Osteocyte (in vitro differentiated cells): ENCODE measurements around the gene PPIP5K1. TPM values are rescaled to one million over a fixed set of nuclear protein-coding genes. Genes with fewer than 3 reads are reported as not detected.
"Not testable (repeated sequence)": the region's sequence is repeated elsewhere in the genome, so short reads cannot be mapped to it uniquely, and the experiment has no call there.

Experiments used
- DNase-seq: peaks from one replicate; pipeline ENCODE4 v3.0.0; 2021; ENCODE audit warnings: mixed read lengths; ENCODE audit not compliant: unreplicated experiment; ENCODE audit errors: extremely low spot score
- H3K27ac Mint-ChIP-seq: one replicate; pipeline ENCODE4 v1.8.0; 2021; ENCODE audit warnings: mild to moderate bottlenecking, mixed read lengths; ENCODE audit not compliant: unreplicated experiment
- H3K27me3 Mint-ChIP-seq: one replicate; pipeline ENCODE4 v1.8.0; 2021; ENCODE audit warnings: mixed read lengths; ENCODE audit not compliant: unreplicated experiment
- H3K36me3 Mint-ChIP-seq: one replicate; pipeline ENCODE4 v1.8.0; 2021; ENCODE audit warnings: mixed read lengths; ENCODE audit not compliant: unreplicated experiment
- H3K4me1 Mint-ChIP-seq: one replicate; pipeline ENCODE4 v1.8.0; 2021; ENCODE audit warnings: mixed read lengths; ENCODE audit not compliant: unreplicated experiment
- H3K4me3 Mint-ChIP-seq: one replicate; pipeline ENCODE4 v1.8.0; 2021; ENCODE audit warnings: mild to moderate bottlenecking, moderate library complexity, mixed read lengths; ENCODE audit not compliant: unreplicated experiment
- H3K9me3 Mint-ChIP-seq: one replicate; pipeline ENCODE4 v1.8.0; 2021; ENCODE audit warnings: mixed read lengths; ENCODE audit not compliant: unreplicated experiment
- total RNA-seq: library from RNA; stranded (reverse); gene quantifications from 2 replicates; pipeline ENCODE4 v1.2.1, GENCODE V29; 2021
- TF ChIP-seq, protein P1 (sequence below): fragments of 200-600 bp; sonication (generic); IDR thresholded peaks from 2 replicates; pipeline ENCODE4 v1.5.0; 2021; ENCODE audit warnings: antibody characterized with exemption, mild to moderate bottlenecking, moderate library complexity

Gene PPIP5K1
- total RNA-seq, 1 donor from 2014 or later: 34.5 TPM

DNA sequence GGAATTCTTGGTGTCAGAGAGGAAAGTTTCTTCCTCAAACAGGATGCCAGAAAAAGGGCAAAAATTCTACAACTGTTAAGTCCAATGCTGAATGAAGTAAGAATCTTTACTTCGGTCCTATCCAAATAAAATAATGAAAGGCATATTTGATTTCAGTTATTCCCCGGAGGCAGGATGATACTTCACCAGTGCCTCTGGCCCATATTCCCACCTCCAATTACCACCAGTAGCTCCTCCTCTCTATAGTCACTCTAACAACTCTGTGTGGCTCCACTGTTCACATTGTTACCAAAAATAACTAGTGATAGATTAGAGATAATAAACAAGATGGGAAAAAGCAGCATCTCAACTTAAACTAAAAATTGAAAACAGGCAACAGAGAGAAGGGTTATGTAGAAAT, 51.9 kb downstream of the PPIP5K1 start:
- TF ChIP-seq, protein P1, sequence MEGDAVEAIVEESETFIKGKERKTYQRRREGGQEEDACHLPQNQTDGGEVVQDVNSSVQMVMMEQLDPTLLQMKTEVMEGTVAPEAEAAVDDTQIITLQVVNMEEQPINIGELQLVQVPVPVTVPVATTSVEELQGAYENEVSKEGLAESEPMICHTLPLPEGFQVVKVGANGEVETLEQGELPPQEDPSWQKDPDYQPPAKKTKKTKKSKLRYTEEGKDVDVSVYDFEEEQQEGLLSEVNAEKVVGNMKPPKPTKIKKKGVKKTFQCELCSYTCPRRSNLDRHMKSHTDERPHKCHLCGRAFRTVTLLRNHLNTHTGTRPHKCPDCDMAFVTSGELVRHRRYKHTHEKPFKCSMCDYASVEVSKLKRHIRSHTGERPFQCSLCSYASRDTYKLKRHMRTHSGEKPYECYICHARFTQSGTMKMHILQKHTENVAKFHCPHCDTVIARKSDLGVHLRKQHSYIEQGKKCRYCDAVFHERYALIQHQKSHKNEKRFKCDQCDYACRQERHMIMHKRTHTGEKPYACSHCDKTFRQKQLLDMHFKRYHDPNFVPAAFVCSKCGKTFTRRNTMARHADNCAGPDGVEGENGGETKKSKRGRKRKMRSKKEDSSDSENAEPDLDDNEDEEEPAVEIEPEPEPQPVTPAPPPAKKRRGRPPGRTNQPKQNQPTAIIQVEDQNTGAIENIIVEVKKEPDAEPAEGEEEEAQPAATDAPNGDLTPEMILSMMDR: no peak
- H3K9me3 Mint-ChIP-seq: no peaks in the 10 kb centered on the region
- H3K36me3 Mint-ChIP-seq: peaks cover 4% of the 10 kb centered on the region
- no peak for DNase-seq
- H3K27ac Mint-ChIP-seq: no peak overlapping the region
- no peaks in the 10 kb centered on the region for H3K27me3 Mint-ChIP-seq
- H3K4me3 Mint-ChIP-seq: no peak overlapping the region
- H3K4me1 Mint-ChIP-seq: peaks cover 2% of the 10 kb centered on the region

DNA sequence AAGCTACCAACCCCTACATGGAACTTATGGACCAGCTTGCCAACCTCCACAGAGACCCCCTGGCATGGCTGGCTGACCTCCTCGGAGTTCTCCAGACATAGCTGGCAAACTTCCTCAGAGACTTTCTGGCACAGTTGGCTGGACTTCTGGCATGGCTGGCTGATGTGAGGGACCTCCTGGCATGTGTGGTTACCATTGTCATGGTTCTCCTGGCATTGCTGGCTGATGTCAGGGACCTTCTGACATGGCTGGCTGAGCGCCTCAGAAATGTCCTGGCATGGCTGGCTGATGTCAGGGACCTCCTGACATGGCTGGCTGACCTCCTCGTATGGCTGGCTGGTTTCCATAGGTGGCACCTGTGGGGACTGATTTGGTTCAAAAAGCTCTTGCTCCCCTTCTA, 55.1 kb downstream of the PPIP5K1 start:
- no peaks in the 10 kb centered on the region for H3K27me3 Mint-ChIP-seq
- H3K9me3 Mint-ChIP-seq: no peaks in the 10 kb centered on the region
- no peak overlapping the region for H3K27ac Mint-ChIP-seq
- no peak overlapping the region for H3K4me3 Mint-ChIP-seq
- DNase-seq: no peak
- H3K36me3 Mint-ChIP-seq: peaks cover 4% of the 10 kb centered on the region
- TF ChIP-seq, protein P1: no peak
- H3K4me1 Mint-ChIP-seq: peaks cover 12% of the 10 kb centered on the region

DNA sequence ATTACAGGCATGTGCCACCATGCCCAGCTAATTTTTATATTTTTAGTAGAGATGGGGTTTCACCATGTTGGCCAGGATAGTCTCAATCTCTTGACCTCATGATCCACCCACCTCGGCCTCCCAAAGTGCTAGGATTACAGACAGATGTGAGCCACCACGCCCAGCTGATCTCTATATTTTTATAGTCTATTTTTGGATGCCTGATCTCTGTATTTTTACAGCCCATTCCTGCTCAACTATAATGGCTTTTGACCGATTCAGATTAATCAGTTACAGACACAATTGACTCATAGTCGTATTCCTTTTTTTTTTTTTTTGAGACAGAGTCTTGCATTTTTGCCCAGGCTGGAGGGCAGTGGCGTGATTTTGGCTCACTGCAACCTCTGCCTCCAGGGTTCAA, 57.2 kb downstream of the PPIP5K1 start:
- not testable (repeated sequence) for H3K27me3 Mint-ChIP-seq, H3K36me3 Mint-ChIP-seq, H3K4me3 Mint-ChIP-seq, H3K27ac Mint-ChIP-seq, H3K9me3 Mint-ChIP-seq, DNase-seq
- H3K4me1 Mint-ChIP-seq: peaks cover 12% of the 10 kb centered on the region

GRCh38 chr15:43531018-43531670, 58.9 kb downstream of the PPIP5K1 start:
- peaks cover 6% of the 10 kb centered on the region for H3K36me3 Mint-ChIP-seq
- TF ChIP-seq, protein P1: no peak
- peaks cover 12% of the 10 kb centered on the region for H3K4me1 Mint-ChIP-seq
- no peaks in the 10 kb centered on the region for H3K27me3 Mint-ChIP-seq
- no peaks in the 10 kb centered on the region for H3K9me3 Mint-ChIP-seq
- peak overlapping the region; percentile 38 for H3K27ac Mint-ChIP-seq
- DNase-seq: no peak
- H3K4me3 Mint-ChIP-seq: no peak overlapping the region

DNA sequence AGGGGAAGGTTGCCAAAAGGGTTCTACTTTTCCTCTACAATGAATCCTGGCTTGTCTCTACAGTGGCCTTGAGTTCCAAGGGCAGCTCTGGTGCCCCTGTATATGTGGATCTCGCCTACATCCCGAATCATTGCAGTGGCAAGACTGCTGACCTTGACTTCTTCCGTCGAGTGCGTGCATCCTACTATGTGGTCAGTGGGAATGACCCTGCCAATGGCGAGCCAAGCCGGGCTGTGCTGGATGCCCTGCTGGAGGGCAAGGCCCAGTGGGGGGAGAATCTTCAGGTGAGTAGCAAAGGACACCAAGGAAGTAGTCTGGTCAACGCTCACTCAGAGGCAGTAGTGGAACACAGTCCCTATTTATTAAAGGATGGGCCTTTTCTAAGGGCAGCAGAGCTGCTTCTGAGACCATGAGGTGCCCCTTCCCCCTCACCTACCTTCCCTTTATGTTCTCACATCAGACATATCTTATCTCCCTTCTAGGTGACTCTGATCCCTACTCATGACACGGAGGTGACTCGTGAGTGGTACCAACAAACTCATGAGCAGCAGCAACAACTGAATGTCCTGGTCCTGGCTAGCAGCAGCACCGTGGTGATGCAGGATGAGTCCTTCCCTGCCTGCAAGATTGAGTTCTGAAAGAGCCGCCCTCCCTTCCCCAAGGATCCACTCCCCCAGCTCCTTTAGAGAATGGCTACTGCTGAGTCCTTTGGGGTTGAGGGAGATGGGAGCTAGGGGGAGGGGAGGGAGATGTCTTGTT, 60.2 kb downstream of the PPIP5K1 start:
- no peak for DNase-seq
- H3K27me3 Mint-ChIP-seq: no peaks in the 10 kb centered on the region

More for the DNA sequence above, 60.2 kb downstream of the PPIP5K1 start:
- peaks cover 7% of the 10 kb centered on the region for H3K36me3 Mint-ChIP-seq
- peak overlapping the region; percentile 7 for H3K27ac Mint-ChIP-seq
- H3K4me1 Mint-ChIP-seq: peaks cover 12% of the 10 kb centered on the region
- no peaks in the 10 kb centered on the region for H3K9me3 Mint-ChIP-seq
- TF ChIP-seq, protein P1: no peak
- no peak overlapping the region for H3K4me3 Mint-ChIP-seq
